NAMALWA (cell line): Measurements from ENCODE around the gene MSL2.
"Not testable (repeated sequence)": the region's sequence is repeated elsewhere in the genome, so short reads cannot be mapped to it uniquely, and the experiment has no call there.

Source experiments
- DNase-seq: peaks from one replicate; pipeline ENCODE4 v3.0.0-alpha.2; 2015; ENCODE audit warnings: low spot score

MSL2 gene

GRCh38 chr3:136196064-136196400 lies at the start of gene MSL2:
MSL2 (minus strand) TSS chr3:136196335; CDS start chr3:136195113, 1,222 bp downstream.
- no peak for DNase-seq

GRCh38 chr3:136245691-136246090 lies 49.6 kb upstream of the MSL2 start:
- DNase-seq, result no peak

GRCh38 chr3:136239094-136239493 lies 43.0 kb upstream of the MSL2 start:
- no peak for DNase-seq

- no peak for DNase-seq
Measured at GRCh38 chr3:136237961-136238649, 42.0 kb upstream of the MSL2 start.

DNA sequence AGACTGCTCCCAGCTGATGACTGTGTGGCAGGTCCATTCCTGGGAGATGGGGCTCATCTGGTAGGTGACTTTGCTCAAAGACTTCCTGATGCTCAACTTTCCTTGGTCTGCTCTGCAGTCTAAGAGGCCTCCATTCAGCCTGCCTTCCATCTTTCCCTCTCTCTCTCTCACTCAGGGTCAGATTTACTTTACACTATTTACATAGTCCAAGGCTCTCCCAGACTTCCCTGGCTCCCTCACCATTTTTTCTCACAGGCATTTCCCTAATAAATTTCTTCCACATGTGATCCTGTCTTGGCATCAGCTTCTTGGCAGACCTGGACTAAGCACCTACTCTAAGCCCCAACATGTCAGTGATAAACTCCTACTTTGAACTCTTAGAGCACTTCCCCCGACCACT lies 41.0 kb upstream of the MSL2 start:
- no peak for DNase-seq

DNA sequence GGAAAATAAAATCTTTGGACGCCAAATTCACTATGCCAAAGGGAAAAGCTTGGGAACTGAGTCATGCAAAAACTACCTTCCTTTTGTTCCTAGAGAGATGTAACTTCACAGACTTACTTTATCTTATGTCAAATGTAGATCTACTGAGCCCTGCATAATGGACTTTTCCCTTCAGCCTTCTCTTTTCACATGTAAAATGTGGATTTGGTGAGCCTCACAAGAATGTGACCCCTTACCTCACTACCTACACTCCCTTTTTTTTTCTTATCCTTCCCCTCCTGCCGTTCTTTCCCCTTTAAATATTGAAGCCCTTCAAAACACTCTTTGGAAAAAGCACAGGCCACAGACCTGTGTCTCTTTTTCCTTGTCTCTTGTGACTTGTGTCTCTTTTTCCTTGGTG lies 40.0 kb upstream of the MSL2 start:
- DNase-seq, result no peak

GRCh38 chr3:136235545-136235944 lies 39.4 kb upstream of the MSL2 start:
- DNase-seq, result no peak

GRCh38 chr3:136232413-136232812 lies 36.3 kb upstream of the MSL2 start:
- no peak for DNase-seq

- not testable (repeated sequence) for DNase-seq
Measured at GRCh38 chr3:136222746-136223145, 26.6 kb upstream of the MSL2 start.

DNA sequence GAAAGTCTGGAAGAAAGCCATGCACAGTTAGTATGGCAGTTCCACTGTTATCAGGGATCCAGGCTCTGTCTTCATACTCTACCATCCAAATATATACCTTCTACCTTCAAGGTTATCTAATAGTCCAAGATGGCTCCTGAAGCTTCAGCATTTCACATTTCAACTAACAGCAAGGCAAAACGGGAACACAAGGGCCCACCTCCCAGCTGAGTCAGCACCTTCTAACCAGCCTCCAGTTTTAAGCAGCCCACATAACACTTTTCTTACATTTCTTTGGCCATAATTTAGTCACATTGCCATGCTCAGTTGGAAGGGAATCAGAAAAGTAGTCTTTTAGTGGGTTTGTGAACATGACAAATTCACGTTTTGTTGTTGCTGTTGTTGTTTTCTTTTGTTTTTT lies 15.4 kb upstream of the MSL2 start:
- DNase-seq, result no peak

GRCh38 chr3:136209921-136210320 lies 13.8 kb upstream of the MSL2 start:
- DNase-seq, result no peak

DNA sequence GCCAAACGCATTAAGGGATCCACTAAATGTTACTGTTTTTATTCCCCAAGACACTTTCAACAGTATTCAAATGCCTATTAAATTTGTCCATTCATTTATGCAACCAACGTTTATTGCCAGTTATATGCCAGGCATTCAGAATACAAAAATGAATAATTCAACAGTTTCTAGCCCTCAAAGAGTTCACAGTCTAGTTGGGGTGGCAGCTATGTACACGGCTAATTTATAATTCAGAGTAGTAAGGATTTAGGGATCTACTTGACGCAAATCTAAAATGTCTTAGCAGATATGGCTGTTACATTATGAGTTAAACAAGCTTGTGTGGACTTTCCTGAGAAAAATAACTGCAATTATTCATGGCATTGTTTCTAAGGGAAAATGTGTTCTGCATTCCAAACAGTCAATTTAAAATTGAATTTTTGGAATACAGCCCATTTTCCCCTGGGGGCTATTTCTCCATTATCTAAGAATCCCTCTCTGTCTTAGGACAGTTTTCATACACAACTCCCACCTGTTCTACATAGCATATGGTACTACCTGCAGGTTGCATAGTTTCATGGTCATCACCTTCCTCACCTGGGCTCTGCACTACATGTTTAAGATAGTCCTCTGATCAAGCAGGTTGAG lies 11.5 kb upstream of the MSL2 start:
- no peak for DNase-seq

GRCh38 chr3:136199219-136199618 lies 3.1 kb upstream of the MSL2 start:
- DNase-seq, result not testable (repeated sequence)

- DNase-seq, result not testable (repeated sequence)
Measured at GRCh38 chr3:136198462-136199078, 2.4 kb upstream of the MSL2 start.

DNA sequence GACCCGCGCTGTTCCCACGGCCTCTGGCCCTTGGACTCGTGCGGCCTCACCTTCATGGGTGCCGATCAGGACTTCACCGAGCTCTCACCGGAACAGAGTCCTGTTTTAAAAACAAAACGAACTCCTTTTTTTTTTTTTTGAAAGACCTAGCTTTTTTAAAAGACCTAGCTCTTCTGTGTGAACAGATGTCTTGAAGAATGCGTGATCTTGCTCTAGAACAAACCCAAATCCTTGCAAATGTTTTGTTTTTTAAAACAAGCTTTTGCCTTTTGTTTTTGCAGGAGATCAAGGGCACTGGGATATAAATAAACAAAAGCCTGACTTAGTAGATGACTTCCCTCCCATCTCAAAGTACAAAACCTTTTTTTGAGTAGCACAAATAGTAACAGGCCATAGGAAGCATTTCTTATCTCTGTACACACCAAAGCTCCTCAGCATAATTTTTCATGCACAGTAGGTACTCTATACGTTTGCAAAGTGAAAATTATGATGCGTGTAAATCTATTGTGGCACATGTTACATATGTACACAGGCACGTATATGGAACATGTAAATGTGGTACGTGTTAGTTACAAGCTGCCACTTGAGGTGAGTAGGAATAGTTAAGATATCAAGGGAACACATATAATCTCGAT lies 1.1 kb upstream of the MSL2 start:
- peak; percentile 73 for DNase-seq

DNA sequence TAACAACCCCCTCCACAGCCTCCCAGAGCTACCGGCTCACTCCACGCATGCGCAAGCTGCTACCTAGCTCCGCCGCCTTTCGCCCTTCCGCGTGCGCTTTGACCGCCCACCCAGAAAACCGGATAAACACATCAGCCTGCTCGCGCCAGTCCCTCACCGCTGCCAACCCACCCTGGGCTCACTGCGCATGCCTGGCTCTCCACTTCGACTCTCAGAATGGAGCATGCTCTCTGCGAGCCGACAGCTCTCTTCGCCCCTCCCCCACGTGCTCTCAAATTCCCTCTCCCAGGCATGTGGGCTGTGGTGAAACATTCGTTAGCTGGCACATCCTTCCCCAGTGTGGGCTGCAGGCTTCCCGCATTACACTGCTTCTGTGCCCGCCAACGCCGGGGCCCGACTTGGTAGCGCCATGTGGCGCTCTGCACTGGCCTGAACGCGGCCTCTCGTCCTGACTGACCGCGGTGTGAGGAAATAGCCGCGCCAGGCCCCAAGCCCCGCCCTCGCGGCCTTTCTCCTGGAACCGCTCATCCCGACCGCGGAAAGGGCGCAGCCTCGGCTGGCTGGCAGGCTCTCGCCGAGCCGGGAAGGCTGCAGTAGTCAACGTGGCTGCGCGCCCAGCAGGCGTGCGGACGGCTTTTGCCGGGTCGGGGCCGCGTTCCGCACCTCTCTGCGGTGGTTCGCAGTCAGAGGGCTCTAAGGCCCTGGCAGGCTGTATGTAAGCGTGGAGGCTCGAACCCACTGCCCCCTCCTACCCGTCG lies 445 bp upstream of the MSL2 start:
- peak; percentile 100 for DNase-seq

DNA sequence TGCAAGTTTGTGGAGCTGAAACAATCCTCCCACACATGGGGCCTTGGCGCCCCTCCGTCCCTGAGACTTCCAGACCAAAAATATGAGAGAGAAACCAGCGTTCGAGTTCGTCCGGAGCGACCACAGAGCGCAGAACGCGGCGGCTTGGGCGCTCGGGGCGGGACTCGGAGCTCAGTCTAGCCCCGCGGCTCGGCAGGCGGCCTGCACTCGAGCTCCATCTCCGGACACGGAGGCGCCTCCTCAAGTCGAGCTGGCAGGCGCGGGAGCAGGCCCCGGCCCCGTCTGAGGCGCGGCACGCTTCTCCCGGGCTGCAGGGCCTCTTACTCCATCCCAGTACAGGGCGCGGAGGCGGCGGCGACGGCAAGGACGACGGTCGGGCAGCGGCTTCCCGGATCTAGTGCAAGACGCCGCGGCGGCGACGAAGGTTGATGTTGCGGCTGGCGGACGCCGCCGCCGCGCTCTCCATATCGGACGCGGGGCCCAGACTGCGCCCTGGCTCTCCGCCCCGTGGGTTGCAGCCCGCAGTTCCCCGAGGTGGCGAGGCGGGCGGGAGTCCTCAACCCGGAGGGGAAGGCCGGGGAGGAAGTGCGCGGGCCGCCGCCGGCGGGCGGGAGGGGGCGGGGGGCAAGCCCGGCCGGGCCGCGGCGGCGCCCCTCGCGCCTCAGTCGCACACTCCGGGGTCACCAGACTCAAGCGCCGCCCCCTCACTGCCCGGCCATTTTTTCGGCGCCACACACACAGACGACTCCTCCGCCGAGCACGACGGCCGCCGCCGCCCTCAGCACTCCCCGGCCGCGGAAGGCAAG lies 674 bp downstream of the MSL2 start:
- DNase-seq, result peak; percentile 84

- DNase-seq, result peak; percentile 83
Measured at GRCh38 chr3:136194409-136195257, 1.5 kb downstream of the MSL2 start.

DNA sequence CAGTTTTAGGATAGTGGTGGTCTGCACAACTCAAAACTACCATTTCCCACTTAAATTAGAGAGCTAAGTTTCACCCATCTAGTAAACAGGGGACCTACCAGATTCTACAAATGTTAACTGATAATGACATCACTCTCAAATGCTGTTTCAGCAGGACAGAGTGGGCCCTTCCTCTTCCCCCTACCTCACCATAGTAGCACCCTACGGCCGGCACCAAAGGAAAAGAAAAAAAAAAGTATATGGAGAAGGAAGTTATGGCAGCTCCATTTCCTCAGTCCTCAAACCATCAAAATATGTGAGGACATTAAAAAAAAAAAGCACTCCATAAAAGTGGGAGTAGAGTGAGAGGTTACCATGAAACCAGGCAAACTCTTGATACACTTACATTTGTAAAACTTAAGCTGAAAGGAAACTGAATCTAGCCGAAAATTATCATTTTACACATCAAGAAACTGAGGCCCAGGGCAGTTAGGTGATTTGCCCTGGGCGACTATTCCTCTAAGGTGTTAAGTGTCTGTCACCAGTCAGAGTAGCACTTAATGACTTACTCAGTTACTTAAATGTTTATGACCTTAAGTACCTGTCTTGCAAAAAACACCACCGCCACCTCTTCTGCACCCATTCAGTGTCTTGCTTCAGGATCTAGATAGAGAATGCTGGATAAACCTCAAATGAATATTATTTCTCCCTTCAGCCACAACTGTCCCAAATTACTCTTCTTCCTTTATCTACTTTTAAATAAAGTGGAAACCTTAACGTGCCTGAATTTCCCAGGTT lies 2.7 kb downstream of the MSL2 start:
- peak; percentile 58 for DNase-seq

DNA sequence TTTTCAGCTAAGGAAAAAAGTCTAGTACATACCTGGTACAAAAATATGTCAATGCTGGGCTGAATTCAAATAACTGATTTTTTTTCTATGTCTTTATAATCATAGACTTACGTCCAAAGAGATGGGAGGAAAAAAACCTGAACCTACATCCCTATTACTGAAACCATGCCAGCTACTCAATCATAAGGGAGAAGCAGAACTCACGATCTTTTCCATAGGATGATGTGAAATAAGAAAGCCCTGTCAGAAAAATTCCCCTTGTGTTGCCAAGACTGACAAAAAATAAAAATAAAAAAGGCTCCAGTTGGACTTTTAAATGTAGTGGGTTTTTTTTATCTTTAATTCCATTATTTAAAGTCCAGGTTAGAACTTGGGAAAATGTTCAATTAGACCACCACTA lies 3.3 kb downstream of the MSL2 start:
- no peak for DNase-seq
